Body of pancreas (tissue), 4 donors: ENCODE results near the gene UBE2E1. TPM values are rescaled to one million over a fixed set of nuclear protein-coding genes. Genes with fewer than 3 reads are reported as not detected.
A peak's percentile ranks its signal among the peaks of the same experiment; 100 is the strongest.

Experiments used
- ATAC-seq: fragments of 150-250 bp; one replicate; pipeline ENCODE4 v1.9.1; 2016
- DNase-seq, 4 donors: peaks; one replicate each; pipeline ENCODE4 v3.0.0-alpha.2; 2019
- H3K27ac ChIP-seq, 4 donors: fragments of 200-600 bp; sonication (generic); 1 replicate in 3 of 4; 2 replicates in 1 of 4; pipeline versions ENCODE4 v1.5.1 to v1.6.1; 2016 to 2019; ENCODE audit warnings: mild to moderate bottlenecking in 1 of 4, mixed read lengths in 1 of 4, moderate library complexity in 1 of 4
- H3K27me3 ChIP-seq, 2 donors: fragments of 200-600 bp; sonication (generic); one replicate each; pipeline ENCODE4 v1.6.0; 2016; ENCODE audit warnings: mild to moderate bottlenecking in 1 of 2
- H3K36me3 ChIP-seq, 2 donors: fragments of 200-600 bp; sonication (generic); replicated peaks in 1 of 2; 2 replicates each; pipeline ENCODE4 v1.5.1; 2016; ENCODE audit warnings: low read depth in 2 of 2; ENCODE audit not compliant: insufficient read depth in 1 of 2
- H3K4me1 ChIP-seq: fragments of 200-600 bp; sonication (generic); one replicate; pipeline ENCODE4 v1.6.0; 2016
- H3K4me3 ChIP-seq, 2 donors: fragments of 200-600 bp; sonication (generic); 1 replicate in 1 of 2; 2 replicates in 1 of 2; pipeline ENCODE4 v1.5.1; 2016 to 2019
- H3K9me3 ChIP-seq, 3 donors: fragments of 200-600 bp; sonication (generic); 1 replicate in 2 of 3; 2 replicates in 1 of 3; pipeline ENCODE4 v1.5.1; 2016
- POLR2A ChIP-seq, 3 donors: fragments of 450-650 bp; IDR thresholded peaks; one replicate each; pipeline ENCODE4 v1.6.1; 2016; ENCODE audit warnings: antibody characterized with exemption in 3 of 3, mild to moderate bottlenecking in 2 of 3
- WGBS, 2 donors: methylation state at CpG; one replicate each; pipeline ENCODE4 v1.1.5; 2017; 5-methylcytosine and 5-hydroxymethylcytosine counted together
- intact Hi-C: fragments of 100-400 bp; cut with DNase I; formaldehyde crosslinking; loops from one replicate; pipeline ENCODE4 v1.15.1; 2023
- total RNA-seq, 2 donors: library from RNA; depleted of rRNA; stranded (reverse); fragments of >200 nt; gene quantifications; one replicate each; pipeline ENCODE4 v1.1.0, GENCODE V29; 2016
- TF ChIP-seq, protein P1 (sequence below), 7 experiments: fragments of 450-650 bp in 4 of 7; fragments of 200-600 bp in 3 of 7; sonication (generic) in 3 of 7; IDR thresholded peaks; one replicate each; pipeline ENCODE4 v1.5.1; 2016 to 2019; ENCODE audit warnings: antibody characterized with exemption in 7 of 7

The UBE2E1 gene
- total RNA-seq, 2 donors from 2014 or later, result 21.1 to 30.9 TPM

DNA sequence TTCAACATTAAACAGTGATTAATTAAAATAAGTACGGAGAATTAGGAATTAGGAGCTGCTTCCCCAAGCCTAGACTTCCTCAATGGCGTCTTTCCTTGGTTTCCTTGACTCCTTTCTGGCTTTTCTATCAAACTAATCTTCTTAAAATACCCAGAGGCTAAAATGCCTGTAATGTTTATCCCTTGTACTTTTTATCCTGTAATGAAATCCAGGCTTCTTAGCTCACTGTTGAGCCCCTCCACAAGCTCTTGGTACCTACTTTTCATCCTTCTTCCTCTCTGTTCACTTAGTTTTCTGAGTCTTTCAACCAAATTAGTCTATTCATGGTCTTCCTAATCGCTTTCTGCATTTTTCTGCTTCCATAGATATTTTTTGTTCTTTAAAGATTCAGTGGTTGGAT, 6.9 kb upstream of the UBE2E1 start:
- no peaks in the 10 kb centered on the region for H3K9me3 ChIP-seq
- intact Hi-C loops, result no loop called here
- 58 to 87% methylated on average over 3 of the region's 3 CpGs for WGBS, 2 donors
- H3K4me3 ChIP-seq, result no peak overlapping the region
- no peak for DNase-seq
- no peaks in the 10 kb centered on the region for H3K27me3 ChIP-seq
- no peaks in the 10 kb centered on the region for H3K4me1 ChIP-seq
- no peak for TF ChIP-seq POLR2A (IDR thresholded peaks at IDR 0.05)
- TF ChIP-seq, protein P1, sequence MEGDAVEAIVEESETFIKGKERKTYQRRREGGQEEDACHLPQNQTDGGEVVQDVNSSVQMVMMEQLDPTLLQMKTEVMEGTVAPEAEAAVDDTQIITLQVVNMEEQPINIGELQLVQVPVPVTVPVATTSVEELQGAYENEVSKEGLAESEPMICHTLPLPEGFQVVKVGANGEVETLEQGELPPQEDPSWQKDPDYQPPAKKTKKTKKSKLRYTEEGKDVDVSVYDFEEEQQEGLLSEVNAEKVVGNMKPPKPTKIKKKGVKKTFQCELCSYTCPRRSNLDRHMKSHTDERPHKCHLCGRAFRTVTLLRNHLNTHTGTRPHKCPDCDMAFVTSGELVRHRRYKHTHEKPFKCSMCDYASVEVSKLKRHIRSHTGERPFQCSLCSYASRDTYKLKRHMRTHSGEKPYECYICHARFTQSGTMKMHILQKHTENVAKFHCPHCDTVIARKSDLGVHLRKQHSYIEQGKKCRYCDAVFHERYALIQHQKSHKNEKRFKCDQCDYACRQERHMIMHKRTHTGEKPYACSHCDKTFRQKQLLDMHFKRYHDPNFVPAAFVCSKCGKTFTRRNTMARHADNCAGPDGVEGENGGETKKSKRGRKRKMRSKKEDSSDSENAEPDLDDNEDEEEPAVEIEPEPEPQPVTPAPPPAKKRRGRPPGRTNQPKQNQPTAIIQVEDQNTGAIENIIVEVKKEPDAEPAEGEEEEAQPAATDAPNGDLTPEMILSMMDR (IDR thresholded peaks at IDR 0.05), result no peak
- no peak overlapping the region for H3K27ac ChIP-seq
- no peaks in the 10 kb centered on the region for H3K36me3 ChIP-seq
- ATAC-seq, result no peak

DNA sequence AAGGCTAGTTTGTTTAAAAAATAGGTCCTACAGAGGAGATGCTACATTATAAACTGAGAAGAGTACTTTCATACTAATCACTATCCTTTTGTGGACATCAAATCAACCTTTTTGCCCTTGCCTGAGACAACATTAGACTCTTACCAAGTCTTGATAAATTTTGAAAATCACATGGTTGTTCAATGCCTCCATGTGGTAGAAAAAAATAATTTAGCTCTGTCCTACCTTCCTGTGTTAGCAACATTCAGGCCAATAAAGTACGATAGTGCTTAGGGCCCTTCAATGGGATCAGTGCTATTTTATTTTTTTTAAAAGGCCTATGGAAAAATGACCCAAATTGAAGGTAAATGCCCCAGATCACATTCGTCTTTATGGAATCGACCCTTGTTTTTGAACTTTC, 5.0 kb upstream of the UBE2E1 start:
- no peaks in the 10 kb centered on the region for H3K9me3 ChIP-seq
- no peaks in the 10 kb centered on the region for H3K36me3 ChIP-seq
- intact Hi-C loops, result no loop called here
- DNase-seq (no peak), ATAC-seq (no peak)
- no peak overlapping the region for H3K4me3 ChIP-seq
- H3K27me3 ChIP-seq, result no peaks in the 10 kb centered on the region
- TF ChIP-seq, protein P1 (IDR thresholded peaks at IDR 0.05), result peak in 2 of 7 experiments; percentile 17 to 19
- no peak for TF ChIP-seq POLR2A (IDR thresholded peaks at IDR 0.05)
- H3K27ac ChIP-seq, result no peak overlapping the region
- no peaks in the 10 kb centered on the region for H3K4me1 ChIP-seq
- WGBS, 2 donors, result 62 to 67% methylated on average over 3 of the region's 3 CpGs

DNA sequence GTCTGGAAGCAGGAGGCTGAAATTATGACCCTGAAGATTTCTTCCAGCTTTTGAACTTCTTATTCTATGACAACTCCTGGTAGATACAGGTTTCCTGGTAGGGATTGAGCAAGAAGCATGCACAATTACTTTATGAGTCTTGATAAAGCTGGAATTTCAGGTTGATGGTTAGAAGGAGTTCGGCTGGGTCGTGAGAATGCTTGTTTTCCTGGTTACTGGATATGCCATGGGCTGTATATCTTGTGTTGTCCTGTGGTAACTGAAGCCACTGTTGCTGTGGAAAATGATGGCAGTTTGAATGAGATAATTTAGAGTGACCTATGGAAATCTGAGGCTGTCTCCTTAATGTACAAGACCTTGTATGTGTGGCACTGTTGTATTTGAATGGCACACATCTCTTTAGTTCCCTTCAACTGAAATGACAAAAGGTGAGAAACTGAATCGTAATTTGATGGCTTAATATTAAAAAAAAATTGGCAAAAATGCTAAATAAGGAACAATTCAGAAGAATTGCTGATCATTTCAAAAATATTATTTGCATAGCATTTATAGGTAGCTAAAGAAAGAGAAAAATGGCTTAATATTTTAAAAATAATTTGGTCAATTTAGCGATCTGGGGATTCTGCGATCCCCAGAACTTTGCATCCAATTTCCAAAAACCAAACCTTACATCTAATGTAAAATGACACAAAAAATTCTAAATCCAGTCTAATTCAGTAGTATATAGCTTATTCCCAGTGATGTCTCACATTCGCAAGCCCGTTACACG, 1.1 kb upstream of the UBE2E1 start:
- H3K4me1 ChIP-seq, result peaks cover 13% of the 10 kb centered on the region
- intact Hi-C loops, result no loop called here
- no peak for TF ChIP-seq POLR2A (IDR thresholded peaks at IDR 0.05)
- TF ChIP-seq, protein P1 (IDR thresholded peaks at IDR 0.05), result no peak
- ATAC-seq, result no peak
- H3K27me3 ChIP-seq, result no peaks in the 10 kb centered on the region
- DNase-seq, result no peak
- H3K36me3 ChIP-seq, result no peaks in the 10 kb centered on the region
- WGBS, 2 donors, result 75 to 77% methylated on average over 8 of the region's 8 CpGs
- no peak overlapping the region for H3K4me3 ChIP-seq
- no peak overlapping the region for H3K27ac ChIP-seq
- H3K9me3 ChIP-seq, result no peaks in the 10 kb centered on the region

DNA sequence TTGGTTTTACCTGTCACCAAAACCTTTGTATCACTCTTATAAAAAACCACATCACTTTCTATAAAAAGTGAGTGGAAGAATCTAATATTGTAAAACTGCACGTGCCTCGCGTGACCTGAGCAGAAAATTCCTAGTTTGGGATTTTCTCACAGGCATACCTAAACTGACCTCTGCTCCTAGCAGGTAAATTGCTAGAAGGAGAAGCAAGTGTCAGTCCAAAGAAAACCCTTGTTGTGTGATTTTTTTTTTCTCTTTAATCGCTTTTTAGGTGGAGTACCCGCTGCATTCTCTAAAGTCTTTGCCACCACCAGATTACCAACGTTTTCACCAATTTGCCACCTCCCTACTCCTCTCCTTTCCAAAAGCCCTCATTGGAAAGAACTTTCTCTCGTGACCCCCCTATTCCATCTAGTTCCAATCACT, 534 bp upstream of the UBE2E1 start:
- intact Hi-C loops, result no loop called here
- peaks cover 13% of the 10 kb centered on the region for H3K4me1 ChIP-seq
- 29 to 34% methylated on average over 7 of the region's 7 CpGs for WGBS, 2 donors
- H3K4me3 ChIP-seq, result peak overlapping the region in 1 of 2 donors; percentile 64
- H3K9me3 ChIP-seq, result no peaks in the 10 kb centered on the region
- no peak for TF ChIP-seq POLR2A (IDR thresholded peaks at IDR 0.05)
- TF ChIP-seq, protein P1 (IDR thresholded peaks at IDR 0.05), result no peak
- H3K27me3 ChIP-seq, result no peaks in the 10 kb centered on the region
- no peak for DNase-seq
- peak overlapping the region in 3 of 4 donors; percentile 38 to 83 (median 69) for H3K27ac ChIP-seq
- no peak for ATAC-seq
- no peaks in the 10 kb centered on the region for H3K36me3 ChIP-seq
